Measurements from ENCODE around the gene TMEM51. TPM values are rescaled to one million over a fixed set of nuclear protein-coding genes. Genes with fewer than 3 reads are reported as not detected.
A peak's percentile ranks its signal among the peaks of the same experiment; 100 is the strongest.

TMEM51 gene
- total and polyA plus RNA-seq, 2 of the 13 experiments (the other 11 are each of a cell fraction or from before 2014, with no cell fraction given): 12.2 to 22.3 TPM

DNA sequence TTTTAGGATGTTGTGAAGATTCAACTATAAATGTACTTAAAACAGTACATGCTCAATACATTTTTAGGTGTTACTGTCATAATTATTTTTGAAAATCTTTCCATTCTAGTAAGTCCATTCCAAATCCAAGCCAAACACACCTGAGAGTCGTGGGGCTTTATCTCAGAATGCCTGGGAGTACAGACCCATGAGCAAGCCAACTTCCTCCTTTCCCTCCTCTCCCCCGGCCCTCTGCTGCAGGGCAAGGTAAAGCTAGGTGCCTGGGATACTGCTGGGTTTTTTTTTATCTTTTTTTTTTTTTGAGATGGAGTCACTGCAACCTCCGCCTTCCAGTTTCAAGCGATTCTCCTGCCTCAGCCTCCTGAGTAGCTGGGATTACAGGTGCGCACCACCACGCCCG, 16.5 kb downstream of the TMEM51 start (continued):
- no peak for TF ChIP-seq ZBTB37 (CRISPR knock-in tag; IDR thresholded peaks at IDR 0.05)

DNA sequence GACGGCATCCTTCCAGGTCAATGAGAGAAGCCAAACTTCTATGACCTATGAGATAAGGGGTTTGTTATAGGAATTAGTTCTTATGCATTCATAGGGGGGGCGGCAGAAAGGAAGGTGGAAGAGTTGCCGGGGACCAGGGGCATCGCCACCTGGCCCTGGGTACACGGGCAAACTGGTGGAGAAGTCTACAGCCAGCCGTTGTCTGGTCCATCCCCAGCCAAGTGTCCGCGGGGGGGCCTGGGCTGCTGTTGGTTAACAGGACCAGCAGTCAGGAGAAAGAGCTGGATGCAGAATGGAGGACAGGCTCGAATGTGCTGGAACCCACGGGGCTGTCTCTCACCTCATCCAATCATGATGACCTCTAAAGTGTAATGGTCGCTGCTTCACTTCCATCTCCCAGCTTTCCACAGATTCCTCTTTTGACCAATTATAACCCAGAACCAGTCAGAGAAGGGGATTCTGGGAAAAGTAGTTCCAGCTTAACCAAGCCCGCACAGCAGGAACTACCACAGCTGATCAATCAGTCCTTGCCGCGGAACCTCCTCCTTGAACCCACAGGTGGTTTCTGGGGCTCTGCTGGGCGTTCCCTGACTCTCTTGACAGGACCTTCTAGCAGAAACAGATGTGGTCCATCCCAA, 17.8 kb downstream of the TMEM51 start:
- intact Hi-C loops (cut with micrococcal nuclease; ENCODE audit: unreplicated experiment) (no loop called here), in situ Hi-C loops (cut with HindIII; ENCODE audit: extremely low pct_ligation_motif_present, low pct_unique_long_range_greater_than_20kb) (no loop called here)
- DNase-seq (ENCODE audit: low spot score): no peak
- ATAC-seq: no peak
- TF ChIP-seq ZNF143 (CRISPR knock-in tag; IDR thresholded peaks at IDR 0.05): peak; percentile 72; the same call in 1 of the 2 replicates
- TF ChIP-seq ATAD3A (CRISPR knock-in tag; IDR thresholded peaks at IDR 0.05): no peak
- peak; percentile 82 for TF ChIP-seq THAP11 (CRISPR knock-in tag; IDR thresholded peaks at IDR 0.05)
- ChIA-PET POLR2A (interaction anchor here (0.9 to 3.3 kb wide), 3 partner anchors 16 to 18 kb away, joined by 3 to 33 read pairs (median 4); partner anchors contain the start of gene TMEM51), CTCF (ENCODE audit: low intra/inter-chr PET ratio, low total read pairs) (no interaction called here)
- whole genome bisulfite sequencing (ENCODE audit: low lambda C conversion rate): 93% methylated on average over 14 of the region's 15 CpGs
- peaks cover 61% of the 10 kb centered on the region for H3K4me1 ChIP-seq (ENCODE audit: insufficient read depth, low read length)
- H3K79me2 ChIP-seq (ENCODE audit: insufficient read depth, low read length): peaks cover 71% of the 10 kb centered on the region
- H3K36me3 ChIP-seq (replicated peaks in 1 of 2; ENCODE audit: control insufficient read depth in 1 of 2, insufficient read depth in 2 of 2, low read length in 2 of 2): peaks cover 0 to 2% of the 10 kb centered on the region in 2 experiments; a peak in 2 of 5 replicates
- peak overlapping the region; percentile 66; the same call in 1 of the 2 replicates for H3K4me2 ChIP-seq (ENCODE audit: low read depth, low read length)
- H4K20me1 ChIP-seq (ENCODE audit: insufficient read depth, low read length): peaks cover 12% of the 10 kb centered on the region
- no peaks in the 10 kb centered on the region for H3K9me3 ChIP-seq (ENCODE audit: low read length)
- H3K4me3 ChIP-seq (replicated peaks in 1 of 3; ENCODE audit: insufficient read depth in 1 of 3, low read depth in 2 of 3, low read length in 3 of 3): 0 out of 6 replicates have a peak overlapping the region, but pooled peaks of 1 of the 3 experiments have one; percentile 5
- H2AFZ ChIP-seq (ENCODE audit: low read length): no peak overlapping the region
- no TSS peak for BruUV-seq (replicated peaks)
- H3K27me3 ChIP-seq (ENCODE audit: control insufficient read depth in 1 of 2, insufficient read depth in 2 of 2, low read length in 2 of 2): no peaks in the 10 kb centered on the region
- peak overlapping the region; percentile 17; the same call in 1 of the 2 replicates for H3K9ac ChIP-seq (ENCODE audit: insufficient read depth, low read depth, low read length)
- H3K27ac ChIP-seq (ENCODE audit: extremely low read length, insufficient read depth, low read length): peak overlapping the region; percentile 58
- FAIRE-seq: no peak
